HepG2 (cell line): Measurements from ENCODE around the gene TRIM37. TPM values are rescaled to one million over a fixed set of nuclear protein-coding genes. Genes with fewer than 3 reads are reported as not detected.
A peak's percentile ranks its signal among the peaks of the same experiment; 100 is the strongest.

Experiments
- ATAC-seq: fragments of 200-7000 bp; cut with Tn5 transposase; 3 replicates; pipeline ENCODE4 v1.9.1; 2020; ENCODE audit warnings: mild to moderate bottlenecking, moderate library complexity
- BruUV-seq: library from RNA; stranded (reverse); fragments of 400-500 nt; replicated peaks from 2 replicates; lab custom pipeline; 2021; lab: Mats Ljungman, UMichigan
- CTCF ChIA-PET: fragments of 300-600 bp; formaldehyde crosslinking; extraction: SDS; loops from one replicate; lab custom pipeline; 2021; ENCODE audit warnings: low total read pairs, inconsistent platforms, low intra/inter-chr PET ratio; lab: Yijun Ruan, JAX
- POLR2A ChIA-PET: fragments of 350-600 bp; sonication (Branson Sonifier 250); formaldehyde crosslinking; loops from one replicate; lab custom pipeline; 2020; ENCODE audit warnings: antibody characterized with exemption, inconsistent platforms; lab: Yijun Ruan, JAX
- DNase-seq: peaks from one replicate; pipeline ENCODE4 v3.0.0-alpha.2; 2015; ENCODE audit warnings: low spot score
- FAIRE-seq: peaks from 3 replicates; lab custom pipeline; 2011; peaks lifted over from hg19 to GRCh38; lab: Jason Lieb, UNC
- H2AFZ ChIP-seq: one replicate; pipeline ENCODE4 v1.6.1; 2011; ENCODE audit warnings: low read length, inconsistent platforms
- H3K27ac ChIP-seq: fragments of 300-600 bp; 3 replicates; pipeline ENCODE4 v1.8.0; 2011; ENCODE audit warnings: mixed run types, mild to moderate bottlenecking, mixed read lengths, low read length, inconsistent platforms; ENCODE audit not compliant: insufficient read depth; ENCODE audit errors: extremely low read length
- H3K27me3 ChIP-seq, 2 experiments: fragments of 200-600 bp in 1 of 2; 2 replicates in 1 of 2; 3 replicates in 1 of 2; pipeline versions ENCODE4 v1.6.0 to v1.8.0; 2011; ENCODE audit warnings: low read length in 2 of 2, mild to moderate bottlenecking in 2 of 2, moderate library complexity in 2 of 2, inconsistent platforms in 1 of 2; ENCODE audit not compliant: insufficient read depth in 2 of 2, control insufficient read depth in 1 of 2
- H3K36me3 ChIP-seq, 2 experiments: fragments of 200-600 bp in 1 of 2; replicated peaks in 1 of 2; 2 replicates in 1 of 2; 3 replicates in 1 of 2; pipeline versions ENCODE4 v1.5.1 to v1.8.0; 2011; ENCODE audit warnings: low read length in 2 of 2, inconsistent platforms in 1 of 2; ENCODE audit not compliant: insufficient read depth in 2 of 2, control insufficient read depth in 1 of 2
- H3K4me1 ChIP-seq: 2 replicates; pipeline ENCODE4 v1.5.1; 2012; ENCODE audit warnings: low read length, inconsistent platforms; ENCODE audit not compliant: insufficient read depth
- H3K4me2 ChIP-seq: 2 replicates; pipeline ENCODE4 v1.6.0; 2011; ENCODE audit warnings: low read depth, low read length, inconsistent platforms
- H3K4me3 ChIP-seq, 3 experiments: fragments of 200-600 bp in 1 of 3; sonication (generic), shearing (Covaris generic) in 1 of 3; replicated peaks in 1 of 3; 2 replicates each; pipeline ENCODE4 v1.5.1; 2011 to 2016; ENCODE audit warnings: low read length in 3 of 3, inconsistent platforms in 2 of 3, low read depth in 2 of 3, mild to moderate bottlenecking in 2 of 3, control low read depth in 1 of 3, mixed read lengths in 1 of 3; ENCODE audit not compliant: insufficient read depth in 1 of 3
- H3K79me2 ChIP-seq: one replicate; pipeline ENCODE4 v1.6.1; 2011; ENCODE audit warnings: low read length, inconsistent platforms; ENCODE audit not compliant: insufficient read depth
- H3K9ac ChIP-seq: 2 replicates; pipeline ENCODE4 v1.6.0; 2011; ENCODE audit warnings: mild to moderate bottlenecking, low read depth, low read length, inconsistent platforms; ENCODE audit not compliant: insufficient read depth
- H3K9me3 ChIP-seq: 2 replicates; pipeline ENCODE4 v1.5.1; 2012; ENCODE audit warnings: mild to moderate bottlenecking, low read length
- H4K20me1 ChIP-seq: 2 replicates; pipeline ENCODE4 v1.6.0; 2011; ENCODE audit warnings: inconsistent platforms, mild to moderate bottlenecking, low read length, moderate library complexity; ENCODE audit not compliant: insufficient read depth
- FOXJ3 ChIP-seq: sonication (generic); formaldehyde crosslinking; IDR thresholded peaks from 2 replicates; pipeline ENCODE4 v1.4.0; 2020; ENCODE audit warnings: missing genetic modification reagents, mild to moderate bottlenecking, borderline replicate concordance
- MNT ChIP-seq: fragments of 450-650 bp; IDR thresholded peaks from 2 replicates; pipeline ENCODE4 v1.6.1; 2016
- NFE2L1 ChIP-seq: sonication (generic); formaldehyde crosslinking; IDR thresholded peaks from 2 replicates; pipeline ENCODE4 v1.4.0; 2020; ENCODE audit warnings: missing genetic modification reagents, mild to moderate bottlenecking, borderline replicate concordance
- NR1H2 ChIP-seq: sonication (generic); formaldehyde crosslinking; IDR thresholded peaks from 2 replicates; pipeline ENCODE4 v1.8.1; 2022; ENCODE audit warnings: low read depth, missing genetic modification reagents, borderline replicate concordance
- PLRG1 ChIP-seq: fragments of 450-650 bp; conservative IDR thresholded peaks from 2 replicates; pipeline ENCODE4 v1.6.1; 2016
- POGZ ChIP-seq: sonication (generic); formaldehyde crosslinking; IDR thresholded peaks from 2 replicates; pipeline ENCODE4 v1.4.0; 2020; ENCODE audit warnings: mild to moderate bottlenecking, missing genetic modification reagents
- RBFOX2 ChIP-seq: fragments of 200-400 bp; formaldehyde crosslinking; IDR thresholded peaks from 2 replicates; pipeline ENCODE4 v1.6.1; 2017; ENCODE audit warnings: low read depth, mild to moderate bottlenecking, low read length
- RFX1 ChIP-seq: fragments of 450-650 bp; IDR thresholded peaks from 2 replicates; pipeline ENCODE4 v1.6.1; 2017
- SMAD9 ChIP-seq: sonication (generic); formaldehyde crosslinking; IDR thresholded peaks from 2 replicates; pipeline ENCODE4 v1.5.1; 2020; ENCODE audit warnings: mild to moderate bottlenecking, missing genetic modification reagents
- ZBTB25 ChIP-seq: IDR thresholded peaks from 2 replicates; pipeline ENCODE4 v1.6.1; 2018; ENCODE audit warnings: missing genetic modification reagents
- ZIK1 ChIP-seq: sonication (generic); formaldehyde crosslinking; IDR thresholded peaks from 2 replicates; pipeline ENCODE4 v1.5.0; 2020; ENCODE audit warnings: mild to moderate bottlenecking, low read depth, missing genetic modification reagents, borderline replicate concordance
- ZNF34 ChIP-seq: sonication (generic); formaldehyde crosslinking; IDR thresholded peaks from 2 replicates; pipeline ENCODE4 v1.4.0; 2020; ENCODE audit warnings: mild to moderate bottlenecking, missing genetic modification reagents, borderline replicate concordance
- ZNF546 ChIP-seq: sonication (generic); formaldehyde crosslinking; conservative IDR thresholded peaks from 2 replicates; pipeline ENCODE4 v1.8.1; 2023; ENCODE audit warnings: mild to moderate bottlenecking, missing genetic modification reagents
- ZNF780A ChIP-seq: sonication (generic); formaldehyde crosslinking; IDR thresholded peaks from 2 replicates; pipeline ENCODE4 v1.8.0; 2022; ENCODE audit warnings: mild to moderate bottlenecking, missing genetic modification reagents, moderate library complexity
- WGBS: methylation state at CpG from one replicate; pipeline ENCODE4 v1.1.6; 2017; ENCODE audit warnings: low lambda C conversion rate; 5-methylcytosine and 5-hydroxymethylcytosine counted together
- in situ Hi-C: cut with HindIII; loops from 2 replicates; pipeline ENCODE4 v1.10.0; 2017; ENCODE audit warnings: low pct_unique_long_range_greater_than_20kb; ENCODE audit not compliant: extremely low pct_ligation_motif_present
- intact Hi-C: fragments of 100-400 bp; cut with micrococcal nuclease; formaldehyde crosslinking; loops from one replicate; pipeline ENCODE4 v1.10.0; 2022; ENCODE audit not compliant: unreplicated experiment
- polyA plus RNA-seq, 8 experiments: library from polyadenylated mRNA; depleted of rRNA in 3 of 8; stranded (reverse) in 7 of 8; unstranded in 1 of 8; fragments of >200 nt; fragmentation: Illumina TruSeq in 4 of 8; extraction: Trizol in 4 of 8; gene quantifications; 2 replicates each; pipeline versions ENCODE4 v1.2.1 to v1.2.3, GENCODE V29; 2011 to 2016; ENCODE audit warnings: low read depth in 4 of 8, missing spikeins in 1 of 8, mixed read lengths in 1 of 8; ENCODE audit not compliant: insufficient read depth in 1 of 8
- total RNA-seq, 5 experiments: library from RNA; depleted of rRNA; stranded (reverse); fragments of >200 nt; fragmentation: Illumina TruSeq; extraction: Trizol; gene quantifications; 2 replicates each; pipeline ENCODE4 v1.2.3, GENCODE V29; 2016; ENCODE audit warnings: low read depth in 1 of 5

TRIM37 gene
- total and polyA plus RNA-seq, 2 of the 13 experiments (the other 11 are each of a cell fraction or from before 2014, with no cell fraction given): 12.4 to 39.1 TPM

GRCh38 chr17:58947824-58948223 lies 158.9 kb downstream of the TRIM37 start:
- Histone ChIP-seq H3K79me2 (no peaks in the 10 kb centered on the region), H3K27me3 (no peaks in the 10 kb centered on the region; a peak in 1 of 5 replicates), H2AFZ (no peak overlapping the region), H3K9ac (no peak overlapping the region), H4K20me1 (no peaks in the 10 kb centered on the region), H3K36me3 (no peaks in the 10 kb centered on the region), H3K27ac (no peak overlapping the region), H3K9me3 (peaks cover 25% of the 10 kb centered on the region), H3K4me2 (no peak overlapping the region), H3K4me3 (no peak overlapping the region), H3K4me1 (no peaks in the 10 kb centered on the region)
- intact Hi-C loops: no loop called here
- 7% methylated on average over 3 of the region's 3 CpGs for WGBS
- TF ChIP-seq FOXJ3 (CRISPR knock-in tag) (no peak), SMAD9 (CRISPR knock-in tag) (no peak), MNT (peak; percentile 85), RFX1 (no peak), POGZ (CRISPR knock-in tag) (no peak), NFE2L1 (CRISPR knock-in tag) (no peak), ZNF546 (CRISPR knock-in tag) (no peak)
- no TSS peak for BruUV-seq
- no peak for ATAC-seq
- in situ Hi-C loops: no loop called here
- no peak for FAIRE-seq
- no peak for DNase-seq
- CTCF ChIA-PET: no interaction called here
- POLR2A ChIA-PET: no interaction called here

- no peaks in the 10 kb centered on the region; a peak in 1 of 5 replicates for H3K27me3 ChIP-seq
- WGBS: 1% methylated on average over 3 of the region's 3 CpGs
- H3K4me1 ChIP-seq: no peaks in the 10 kb centered on the region
- no peaks in the 10 kb centered on the region for H3K79me2 ChIP-seq
- H3K4me2 ChIP-seq: no peak overlapping the region
- ChIA-PET CTCF (no interaction called here), POLR2A (no interaction called here)
- BruUV-seq: no TSS peak
- no peak overlapping the region for H3K9ac ChIP-seq
- H3K27ac ChIP-seq: no peak overlapping the region
- no peaks in the 10 kb centered on the region for H3K36me3 ChIP-seq
- H3K9me3 ChIP-seq: peaks cover 25% of the 10 kb centered on the region
- ATAC-seq: no peak
- in situ Hi-C loops: no loop called here
- H4K20me1 ChIP-seq: no peaks in the 10 kb centered on the region
- no peak for FAIRE-seq
- H2AFZ ChIP-seq: no peak overlapping the region
- intact Hi-C loops: no loop called here
- DNase-seq: no peak
- no peak overlapping the region for H3K4me3 ChIP-seq
- TF ChIP-seq ZBTB25 (CRISPR knock-in tag) (no peak), NR1H2 (CRISPR knock-in tag) (no peak), ZIK1 (no peak), PLRG1 (no peak), ZNF34 (CRISPR knock-in tag) (no peak), ZNF780A (CRISPR knock-in tag) (no peak), RBFOX2 (no peak)
Observed at GRCh38 chr17:58947411-58947810, 159.3 kb downstream of the TRIM37 start.
